Ectodermal cell (in vitro differentiated cells): ENCODE data around the gene SPTBN4.

Source experiments
- H3K27ac ChIP-seq: 2 replicates; pipeline ENCODE4 v1.7.0; 2013; ENCODE audit warnings: mild to moderate bottlenecking, low read depth, low read length; ENCODE audit not compliant: insufficient read depth, poor library complexity, severe bottlenecking
- H3K27me3 ChIP-seq: 2 replicates; pipeline ENCODE4 v1.7.0; 2013; ENCODE audit warnings: mild to moderate bottlenecking, low read length; ENCODE audit not compliant: insufficient read depth, control insufficient read depth, poor library complexity, severe bottlenecking
- H3K36me3 ChIP-seq: one replicate; pipeline ENCODE4 v1.7.0; 2013; ENCODE audit warnings: low read length; ENCODE audit not compliant: control insufficient read depth, insufficient read depth
- H3K4me1 ChIP-seq: one replicate; pipeline ENCODE4 v1.7.0; 2013; ENCODE audit warnings: low read length; ENCODE audit not compliant: control insufficient read depth, insufficient read depth
- H3K4me3 ChIP-seq: 2 replicates; pipeline ENCODE4 v1.7.0; 2013; ENCODE audit warnings: low read depth, low read length, control low read depth; ENCODE audit not compliant: insufficient read depth
- H3K9me3 ChIP-seq: 2 replicates; pipeline ENCODE4 v1.7.0; 2013; ENCODE audit warnings: mild to moderate bottlenecking, low read length, moderate library complexity; ENCODE audit not compliant: control insufficient read depth
- WGBS, 2 experiments: methylation state at CpG; one replicate each; pipeline ENCODE4 v1.1.7; 2013; ENCODE audit warnings: missing lambda C conversion rate in 2 of 2; 5-methylcytosine and 5-hydroxymethylcytosine counted together

The SPTBN4 gene

GRCh38 chr19:40594657-40595091 is 127.9 kb downstream of the SPTBN4 start:
- Histone ChIP-seq H3K27me3 (peaks cover 27% of the 10 kb centered on the region), H3K27ac (no peak overlapping the region), H3K4me1 (peaks cover 32% of the 10 kb centered on the region), H3K9me3 (no peaks in the 10 kb centered on the region), H3K4me3 (no peak overlapping the region), H3K36me3 (no peaks in the 10 kb centered on the region)
- WGBS, 2 experiments: 44 to 47% methylated on average over 13 of the region's 13 CpGs

DNA sequence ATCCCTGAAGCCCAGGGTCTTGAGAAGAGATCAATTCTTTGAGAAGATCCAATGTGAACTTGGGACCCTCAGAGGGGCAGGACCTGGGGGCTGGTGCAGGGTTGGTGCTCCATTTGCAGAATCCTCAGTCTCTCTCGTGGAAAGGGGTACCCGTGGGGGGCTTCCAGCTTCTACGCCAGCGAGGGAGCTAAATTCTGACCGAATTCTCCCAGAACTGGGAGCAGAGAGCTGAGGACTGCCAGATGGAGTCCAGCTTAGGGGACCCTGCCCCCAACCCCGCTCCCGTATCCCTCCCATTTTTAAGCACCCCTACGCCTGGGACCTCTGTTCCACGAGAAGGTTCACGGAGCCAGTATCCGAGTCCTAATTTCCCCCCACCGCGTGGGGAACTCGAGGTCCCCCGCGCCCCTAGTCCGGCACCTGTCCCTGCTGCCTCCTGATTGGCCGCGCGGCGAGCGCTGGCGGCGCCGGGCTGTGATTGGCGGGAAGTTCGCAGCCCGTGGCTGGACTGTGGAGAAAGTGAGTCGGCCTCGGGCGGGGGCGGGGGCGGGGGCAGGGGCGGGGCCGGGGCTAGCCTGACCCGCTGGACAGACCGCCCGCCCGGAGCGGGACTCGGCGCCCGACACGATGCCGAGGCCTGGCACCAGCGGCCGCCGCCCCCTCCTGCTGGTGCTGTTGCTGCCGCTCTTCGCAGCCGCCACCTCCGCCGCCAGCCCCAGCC is 130.0 kb downstream of the SPTBN4 start:
- Histone ChIP-seq H3K27ac (no peak overlapping the region), H3K4me3 (peak overlapping the region; percentile 47), H3K9me3 (no peaks in the 10 kb centered on the region), H3K4me1 (peaks cover 30% of the 10 kb centered on the region), H3K36me3 (no peaks in the 10 kb centered on the region), H3K27me3 (peaks cover 48% of the 10 kb centered on the region)
- WGBS, 2 experiments: 11 to 12% methylated on average over 53 of the region's 53 CpGs

GRCh38 chr19:40597329-40597838 is 130.6 kb downstream of the SPTBN4 start:
- Histone ChIP-seq H3K9me3 (no peaks in the 10 kb centered on the region), H3K27ac (no peak overlapping the region), H3K27me3 (peaks cover 54% of the 10 kb centered on the region), H3K4me1 (peaks cover 36% of the 10 kb centered on the region), H3K36me3 (no peaks in the 10 kb centered on the region), H3K4me3 (peak overlapping the region; percentile 47)
- WGBS, 2 experiments: 13% methylated on average over 18 of the region's 18 CpGs

- no peaks in the 10 kb centered on the region for H3K36me3 ChIP-seq
- H3K27ac ChIP-seq: peak overlapping the region; percentile 52
- H3K9me3 ChIP-seq: no peaks in the 10 kb centered on the region
- peaks cover 57% of the 10 kb centered on the region for H3K27me3 ChIP-seq
- peak overlapping the region; percentile 47 for H3K4me3 ChIP-seq
- WGBS, 2 experiments: 1% methylated on average over 45 of the region's 46 CpGs
- peaks cover 45% of the 10 kb centered on the region for H3K4me1 ChIP-seq
Observed at GRCh38 chr19:40598121-40598917, 131.5 kb downstream of the SPTBN4 start.

DNA sequence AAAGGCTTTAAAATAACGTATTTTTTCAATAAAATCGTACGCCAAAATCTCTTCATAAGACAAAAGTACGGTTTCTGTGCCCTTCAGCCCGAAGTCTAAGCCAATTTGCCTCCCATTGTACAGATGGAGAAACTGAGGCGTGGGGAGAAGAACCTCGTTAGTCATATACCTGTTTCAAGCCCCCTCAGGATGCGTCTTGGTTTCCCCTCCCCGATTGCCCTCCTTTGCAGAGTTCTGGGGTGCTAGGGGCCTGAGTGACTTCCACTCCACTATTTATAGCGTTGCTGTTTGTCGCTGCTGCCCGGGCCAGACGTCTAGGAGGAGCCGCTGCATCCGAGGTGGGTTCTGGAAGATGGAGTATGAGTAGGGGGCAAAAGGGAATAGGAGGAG is 132.1 kb downstream of the SPTBN4 start:
- 23 to 24% methylated on average over 12 to 14 of the region's 15 CpGs for WGBS, 2 experiments
- Histone ChIP-seq H3K27ac (no peak overlapping the region), H3K4me3 (no peak overlapping the region), H3K36me3 (no peaks in the 10 kb centered on the region), H3K4me1 (peaks cover 48% of the 10 kb centered on the region), H3K27me3 (peaks cover 57% of the 10 kb centered on the region), H3K9me3 (no peaks in the 10 kb centered on the region)

GRCh38 chr19:40599331-40599901 is 132.6 kb downstream of the SPTBN4 start:
- WGBS, 2 experiments: 9 to 10% methylated on average over 9 of the region's 9 CpGs
- Histone ChIP-seq H3K27me3 (peaks cover 61% of the 10 kb centered on the region), H3K9me3 (no peaks in the 10 kb centered on the region), H3K4me3 (no peak overlapping the region), H3K4me1 (peaks cover 46% of the 10 kb centered on the region), H3K36me3 (no peaks in the 10 kb centered on the region), H3K27ac (no peak overlapping the region)

- Histone ChIP-seq H3K4me1 (peaks cover 46% of the 10 kb centered on the region), H3K9me3 (no peaks in the 10 kb centered on the region), H3K4me3 (no peak overlapping the region), H3K27ac (no peak overlapping the region), H3K27me3 (peaks cover 67% of the 10 kb centered on the region), H3K36me3 (no peaks in the 10 kb centered on the region)
- 11 to 13% methylated on average over 43 of the region's 43 CpGs for WGBS, 2 experiments
Observed at GRCh38 chr19:40599902-40600569, 133.2 kb downstream of the SPTBN4 start.

GRCh38 chr19:40600570-40601133 is 133.9 kb downstream of the SPTBN4 start:
- Histone ChIP-seq H3K27me3 (peaks cover 74% of the 10 kb centered on the region), H3K36me3 (no peaks in the 10 kb centered on the region), H3K27ac (no peak overlapping the region), H3K4me1 (peaks cover 47% of the 10 kb centered on the region), H3K4me3 (peak overlapping the region; percentile 37), H3K9me3 (no peaks in the 10 kb centered on the region)
- 17 to 20% methylated on average over 13 of the region's 13 CpGs for WGBS, 2 experiments

GRCh38 chr19:40601134-40601974 is 134.6 kb downstream of the SPTBN4 start, which contains the start of gene LTBP4:
Gene LTBP4, plus strand, starts transcription at chr19:40601369. Its CDS starts 19 bp downstream, at chr19:40601388.
- no peaks in the 10 kb centered on the region for H3K36me3 ChIP-seq
- H3K4me3 ChIP-seq: peak within 1 kb of the TSS; percentile 37
- whole genome bisulfite sequencing, 2 experiments: 2 to 3% methylated on average over 81 to 82 of the region's 82 CpGs
- no peak within 1 kb of the TSS for H3K27ac ChIP-seq
- peaks cover 79% of the 10 kb centered on the region for H3K27me3 ChIP-seq
- no peaks in the 10 kb centered on the region for H3K9me3 ChIP-seq
- H3K4me1 ChIP-seq: peaks cover 52% of the 10 kb centered on the region
